ENCODE measurements around the gene FGGY.
A peak's percentile ranks its signal among the peaks of the same experiment; 100 is the strongest.

FGGY gene

GRCh38 chr1:59357645-59358320 is 60.9 kb downstream of the FGGY start:
- no peak for TF ChIP-seq CTCF (IDR thresholded peaks at IDR 0.05; ENCODE audit: insufficient read depth, low read length, missing control alignments)
- ChIA-PET POLR2A (no interaction called here), CTCF (no interaction called here)
- no peak overlapping the region for H3K4me3 ChIP-seq (ENCODE audit: low read depth, low read length)
- DNase-seq (ENCODE audit: low read depth, low spot score) = no peak

GRCh38 chr1:59359325-59359724 is 62.4 kb downstream of the FGGY start:
- CTCF ChIA-PET = interaction anchor here (0.6 to 1.3 kb wide), 3 partner anchors 8 to 400 kb away, joined by 3 to 5 read pairs (median 3); no protein-coding TSS in a partner anchor
- no peak for DNase-seq (ENCODE audit: low read depth, low spot score)
- no peak overlapping the region for H3K4me3 ChIP-seq (ENCODE audit: low read depth, low read length)
- POLR2A ChIA-PET = no interaction called here
- TF ChIP-seq CTCF (IDR thresholded peaks at IDR 0.05; ENCODE audit: insufficient read depth, low read length, missing control alignments) = no peak

GRCh38 chr1:59360170-59360569 is 63.3 kb downstream of the FGGY start:
- TF ChIP-seq CTCF (IDR thresholded peaks at IDR 0.05; ENCODE audit: insufficient read depth, low read length, missing control alignments) = no peak
- CTCF ChIA-PET = interaction anchor here (0.6 kb wide), 1 partner anchor 339 kb away, joined by 3 read pairs; no protein-coding TSS in a partner anchor
- peak; percentile 24 for DNase-seq (ENCODE audit: low read depth, low spot score)
- POLR2A ChIA-PET = no interaction called here
- no peak overlapping the region for H3K4me3 ChIP-seq (ENCODE audit: low read depth, low read length)

GRCh38 chr1:59360729-59361128 is 63.8 kb downstream of the FGGY start:
- no peak for TF ChIP-seq CTCF (IDR thresholded peaks at IDR 0.05; ENCODE audit: insufficient read depth, low read length, missing control alignments)
- DNase-seq (ENCODE audit: low read depth, low spot score) = no peak
- H3K4me3 ChIP-seq (ENCODE audit: low read depth, low read length) = no peak overlapping the region
- ChIA-PET POLR2A (no interaction called here), CTCF (no interaction called here)

- no peak for DNase-seq (ENCODE audit: low read depth, low spot score)
- ChIA-PET CTCF (no interaction called here), POLR2A (no interaction called here)
- no peak overlapping the region for H3K4me3 ChIP-seq (ENCODE audit: low read depth, low read length)
- no peak for TF ChIP-seq CTCF (IDR thresholded peaks at IDR 0.05; ENCODE audit: insufficient read depth, low read length, missing control alignments)
Measured at GRCh38 chr1:59361766-59362165, 64.9 kb downstream of the FGGY start.

- CTCF ChIA-PET = no interaction called here
Measured at GRCh38 chr1:59364037-59364436, 67.1 kb downstream of the FGGY start.

More at GRCh38 chr1:59364037-59364436, 67.1 kb downstream of the FGGY start:
- TF ChIP-seq CTCF (IDR thresholded peaks at IDR 0.05; ENCODE audit: insufficient read depth, low read length, missing control alignments) = no peak
- H3K4me3 ChIP-seq (ENCODE audit: low read depth, low read length) = no peak overlapping the region
- POLR2A ChIA-PET = no interaction called here
- no peak for DNase-seq (ENCODE audit: low read depth, low spot score)

Measured in AG04449 (cell line).